HG02884 (cell line): Measurements from ENCODE around the gene LYZ.
A peak's percentile ranks its signal among the peaks of the same experiment; 100 is the strongest.

ENCODE experiments used
- ATAC-seq: cut with Tn5 transposase; IDR thresholded peaks from one replicate; pipeline ENCODE4 v1.9.1; 2021; ENCODE audit warnings: mild to moderate bottlenecking, moderate library complexity; ENCODE audit not compliant: unreplicated experiment

The LYZ gene

GRCh38 chr12:69368171-69368570 is 20.0 kb downstream of the LYZ start:
- ATAC-seq, result no peak

GRCh38 chr12:69383074-69383473 is 34.9 kb downstream of the LYZ start:
- no peak for ATAC-seq

GRCh38 chr12:69385038-69385437 is 36.9 kb downstream of the LYZ start:
- no peak for ATAC-seq

GRCh38 chr12:69386921-69387320 is 38.7 kb downstream of the LYZ start:
- no peak for ATAC-seq

GRCh38 chr12:69388371-69388770 is 40.2 kb downstream of the LYZ start:
- ATAC-seq, result no peak

- no peak for ATAC-seq
Measured at GRCh38 chr12:69389831-69390230, 41.6 kb downstream of the LYZ start.

- peak; percentile 90 for ATAC-seq
Measured at GRCh38 chr12:69392179-69392928, 44.2 kb downstream of the LYZ start.

GRCh38 chr12:69396041-69396440 is 47.9 kb downstream of the LYZ start:
- ATAC-seq, result no peak

GRCh38 chr12:69396963-69397362 is 48.8 kb downstream of the LYZ start:
- no peak for ATAC-seq

- ATAC-seq, result no peak
Measured at GRCh38 chr12:69397978-69398377, 49.8 kb downstream of the LYZ start.

GRCh38 chr12:69401940-69402339 is 53.8 kb downstream of the LYZ start:
- ATAC-seq, result no peak
